ENCODE results near the gene DNAJC24. TPM values are rescaled to one million over a fixed set of nuclear protein-coding genes. Genes with fewer than 3 reads are reported as not detected.
"Not testable (repeated sequence)": the region's sequence is repeated elsewhere in the genome, so short reads cannot be mapped to it uniquely, and the experiment has no call there.

Gene DNAJC24, protein sequence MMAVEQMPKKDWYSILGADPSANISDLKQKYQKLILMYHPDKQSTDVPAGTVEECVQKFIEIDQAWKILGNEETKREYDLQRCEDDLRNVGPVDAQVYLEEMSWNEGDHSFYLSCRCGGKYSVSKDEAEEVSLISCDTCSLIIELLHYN
- 17.1 and 17.5 TPM in 2 replicates for total RNA-seq

- intact Hi-C loops (cut with micrococcal nuclease) = loop anchor here (1.0 to 10.0 kb wide), 11 partner anchors 8 to 1885 kb away; partner anchors contain the start of genes ARL14EP, EIF3M, ELP4 and HIPK3
Observed at GRCh38 chr11:31369348-31370329, at the start of gene DNAJC24, which contains the start of gene DCDC1. TSS of gene DNAJC24 (plus strand) at chr11:31369860. CDS start at chr11:31370749, 889 bp downstream. TSS of gene DCDC1 (minus strand) at chr11:31369739. CDS start at chr11:31328280, 41,459 bp downstream.

DNA sequence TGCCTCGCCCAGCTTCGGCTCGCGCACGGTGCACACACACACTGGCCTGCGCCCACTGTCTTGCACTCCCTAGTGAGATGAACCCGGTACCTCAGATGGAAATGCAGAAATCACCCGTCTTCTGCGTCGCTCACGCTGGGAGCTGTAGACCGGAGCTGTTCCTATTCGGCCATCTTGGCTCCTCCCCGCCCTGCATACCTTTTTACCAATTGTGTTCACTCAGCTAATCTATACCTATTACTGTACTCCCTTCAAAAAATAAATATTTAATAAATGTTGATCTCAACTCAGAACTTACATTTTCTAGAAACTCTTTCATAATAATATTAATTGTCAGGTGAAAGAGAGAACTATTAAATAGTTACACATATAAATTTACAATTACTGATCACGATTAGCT lies 48.2 kb upstream of the DNAJC24 start:
- intact Hi-C loops (cut with micrococcal nuclease) = not testable (repeated sequence)

GRCh38 chr11:31323145-31323544 lies 46.5 kb upstream of the DNAJC24 start:
- intact Hi-C loops (cut with micrococcal nuclease) = no loop called here

DNA sequence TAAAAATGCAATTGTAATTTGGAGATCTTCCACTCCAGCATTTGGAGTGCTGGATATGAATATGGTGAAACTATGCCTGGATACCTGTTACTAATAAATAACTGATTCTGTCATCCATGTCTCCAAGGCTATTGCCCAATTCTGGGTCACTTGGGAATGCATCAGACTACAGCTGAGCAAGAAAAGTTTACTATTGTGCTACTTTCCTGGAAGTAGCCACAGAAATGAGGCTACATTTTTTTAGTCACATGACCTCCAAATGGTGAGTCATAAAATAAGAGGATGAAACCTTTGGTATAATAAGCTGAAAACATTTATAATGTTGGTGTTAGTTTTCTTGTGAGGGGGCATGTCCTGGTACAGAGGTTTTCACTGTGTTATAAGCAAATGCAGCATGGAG lies 44.5 kb upstream of the DNAJC24 start:
- intact Hi-C loops (cut with micrococcal nuclease) = no loop called here

DNA sequence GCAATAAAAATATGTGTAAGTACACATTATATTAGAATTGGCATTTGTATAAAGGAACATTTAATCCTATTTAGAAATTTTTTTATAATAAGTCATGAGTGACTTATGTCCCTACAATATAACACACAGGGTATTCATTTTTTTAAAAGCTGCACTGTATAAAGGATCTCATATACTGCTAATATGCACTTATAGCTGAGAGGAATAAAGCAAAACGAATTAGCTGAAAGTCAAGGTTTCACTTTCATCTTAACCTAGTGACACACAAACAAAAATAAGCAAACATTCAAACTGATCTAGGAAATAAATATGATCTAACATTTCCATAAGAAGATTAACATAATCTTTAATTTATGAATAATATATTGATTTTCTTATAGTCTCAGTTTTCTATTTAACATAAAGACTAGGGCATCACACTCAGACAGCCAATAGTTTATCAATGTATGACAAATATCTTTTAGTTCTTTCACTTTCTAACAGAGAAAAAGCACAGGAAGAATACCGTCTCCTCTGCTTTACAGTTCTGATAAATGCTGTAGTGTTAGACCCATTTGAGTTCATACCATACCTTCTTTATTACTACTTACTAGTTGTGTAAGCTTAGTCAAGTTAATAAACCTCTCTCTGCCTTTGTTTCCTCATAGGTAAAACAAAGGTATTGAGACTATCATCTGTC lies 43.1 kb upstream of the DNAJC24 start:
- intact Hi-C loops (cut with micrococcal nuclease) = loop anchor here (1.0 kb wide), 2 partner anchors 43 to 623 kb away; partner anchors contain the start of genes DCDC1 and DNAJC24

- intact Hi-C loops (cut with micrococcal nuclease) = no loop called here
Observed at GRCh38 chr11:31327417-31327816, 42.2 kb upstream of the DNAJC24 start.

DNA sequence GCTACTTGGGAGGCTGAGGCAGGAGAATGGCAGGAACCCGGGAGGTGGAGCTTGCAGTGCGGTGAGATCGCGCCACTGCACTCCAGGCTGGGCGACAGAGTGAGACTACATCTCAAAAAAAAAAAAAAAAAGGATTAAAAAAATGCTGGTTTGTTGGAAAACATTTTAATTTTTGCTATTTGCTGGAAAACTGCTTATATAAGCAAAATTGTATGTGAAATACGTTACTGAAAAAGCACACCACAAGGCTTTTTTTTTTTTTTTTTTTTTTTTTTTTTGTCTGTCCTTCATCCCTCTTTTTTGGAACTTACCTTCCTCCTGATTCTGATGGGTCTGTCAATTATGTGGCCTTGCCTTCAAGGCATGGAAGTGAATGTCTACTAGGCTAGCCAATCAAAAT lies 41.0 kb upstream of the DNAJC24 start:
- intact Hi-C loops (cut with micrococcal nuclease) = no loop called here

DNA sequence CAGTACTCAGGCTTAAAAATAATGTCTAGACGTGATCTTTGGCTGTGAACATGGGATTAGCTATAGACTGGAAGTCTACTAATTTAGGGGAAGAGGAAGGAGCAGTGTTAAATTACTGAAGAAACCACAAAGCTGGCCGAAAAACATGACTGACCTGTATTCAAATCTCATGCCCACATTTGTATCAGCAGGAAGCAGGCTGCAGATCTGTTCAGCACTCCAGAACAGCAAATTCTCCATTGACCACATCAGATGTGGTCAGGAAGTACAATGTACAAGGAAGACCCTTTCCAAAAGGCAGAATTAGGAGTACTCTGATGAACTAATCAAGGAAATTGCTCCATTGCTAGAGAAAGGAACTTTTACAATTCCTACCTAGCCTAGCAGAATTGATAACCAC lies 31.9 kb upstream of the DNAJC24 start:
- intact Hi-C loops (cut with micrococcal nuclease) = no loop called here

- intact Hi-C loops (cut with micrococcal nuclease) = loop anchor here (1.0 kb wide), 2 partner anchors 28 to 616 kb away; partner anchors contain the start of genes DCDC1 and DNAJC24
Observed at GRCh38 chr11:31340903-31341572, 28.6 kb upstream of the DNAJC24 start.

DNA sequence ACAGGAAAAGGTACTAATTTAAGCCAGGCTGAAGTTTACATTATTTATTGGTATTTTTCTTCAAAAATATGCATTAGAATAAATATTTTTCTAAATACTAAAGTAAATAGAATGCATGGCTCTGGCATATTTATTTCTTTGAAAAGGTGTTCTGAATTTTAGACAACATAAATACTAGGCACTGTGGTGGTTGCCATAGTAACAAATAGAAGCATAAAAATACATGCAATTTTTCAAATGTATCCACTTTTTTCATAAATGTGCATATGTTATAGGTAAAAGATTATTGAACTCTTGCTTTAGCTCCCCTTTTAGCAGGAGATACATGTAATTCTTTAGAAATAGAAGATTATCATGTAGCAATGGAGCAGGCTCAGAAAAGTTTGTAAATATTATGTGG lies 18.5 kb upstream of the DNAJC24 start:
- intact Hi-C loops (cut with micrococcal nuclease) = no loop called here

DNA sequence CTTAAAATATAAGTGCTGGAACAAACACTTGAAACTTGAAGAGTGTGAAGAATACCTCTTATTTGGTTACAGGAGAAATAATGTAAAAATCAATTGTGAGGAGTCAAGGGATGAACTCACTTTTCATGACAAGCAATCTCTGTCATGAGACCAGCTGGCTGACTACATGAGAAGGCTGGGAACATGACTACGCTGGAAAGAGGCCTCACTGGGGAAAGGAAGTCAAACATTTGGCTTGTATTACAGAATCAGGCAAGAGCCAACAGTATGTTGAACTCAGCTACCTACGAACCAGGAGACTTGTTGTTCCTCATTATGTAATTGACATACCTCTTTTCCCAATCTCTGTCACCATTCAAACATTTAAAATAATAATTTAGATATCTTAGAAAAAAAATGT lies 14.5 kb upstream of the DNAJC24 start:
- intact Hi-C loops (cut with micrococcal nuclease) = no loop called here

DNA sequence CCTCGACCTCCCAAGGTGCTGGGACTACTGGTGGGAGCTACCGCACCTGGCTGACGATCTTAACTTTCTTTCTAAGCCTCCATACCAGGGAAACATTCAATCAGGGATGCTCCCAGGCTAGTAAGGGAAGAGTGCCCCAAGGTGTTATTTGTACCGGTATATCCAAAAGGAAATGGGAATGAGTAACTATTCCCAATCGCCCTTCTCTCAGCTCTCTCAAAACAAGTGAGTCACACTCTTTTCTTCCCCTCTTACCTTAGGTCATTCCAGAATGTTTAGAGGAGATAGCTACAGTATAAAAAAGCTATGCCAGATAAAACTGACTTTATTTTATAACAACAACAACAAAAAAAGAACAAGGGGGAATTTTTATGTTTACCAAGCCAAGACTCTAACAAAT lies 13.8 kb upstream of the DNAJC24 start:
- intact Hi-C loops (cut with micrococcal nuclease) = no loop called here

GRCh38 chr11:31361743-31362142 lies 7.9 kb upstream of the DNAJC24 start:
- intact Hi-C loops (cut with micrococcal nuclease) = loop anchor here (10.0 kb wide), 1 partner anchor 1893 kb away; the partner anchor contains the start of gene HIPK3

DNA sequence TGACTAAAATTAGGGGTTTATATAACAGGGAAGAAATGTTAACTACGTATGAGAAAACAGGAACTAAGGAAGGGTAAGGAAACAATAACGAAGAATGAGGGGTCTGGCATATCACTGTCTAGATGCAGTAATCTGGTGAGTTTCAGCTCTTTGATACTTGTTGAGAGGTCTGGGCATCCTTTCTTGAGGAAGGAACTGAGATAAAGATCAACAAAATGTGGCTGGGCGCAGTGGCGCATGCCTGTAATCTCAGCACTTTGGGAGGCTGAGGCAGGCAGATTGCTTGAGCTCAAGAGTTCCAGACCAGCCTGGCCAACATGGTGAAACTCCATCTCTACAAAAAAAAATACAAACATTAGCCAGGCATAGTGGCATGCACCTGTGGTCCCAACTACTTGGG lies 2.9 kb upstream of the DNAJC24 start:
- intact Hi-C loops (cut with micrococcal nuclease) = loop anchor here (10.0 kb wide), 1 partner anchor 1888 kb away; the partner anchor contains the start of gene HIPK3

DNA sequence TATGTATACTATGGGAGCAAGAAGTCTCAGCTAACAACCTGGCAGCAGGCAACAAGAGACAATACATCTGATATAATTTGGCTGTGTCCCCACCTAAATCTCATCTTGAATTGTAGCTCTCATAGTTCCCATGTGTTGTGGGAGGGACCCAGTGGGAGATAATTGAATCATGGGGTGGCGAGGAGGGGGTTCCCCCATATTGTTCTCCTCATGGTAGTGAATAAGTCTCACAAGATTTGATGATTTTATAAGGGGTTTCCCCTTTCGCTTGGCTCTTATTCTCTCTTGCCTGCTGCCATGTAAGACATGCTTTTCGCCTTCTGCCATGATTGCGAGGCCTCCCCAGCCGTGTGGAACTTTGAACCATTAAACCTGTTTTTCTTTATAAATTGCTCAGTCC lies 6.2 kb downstream of the DNAJC24 start:
- intact Hi-C loops (cut with micrococcal nuclease) = no loop called here

GRCh38 chr11:31383116-31383515 lies 13.5 kb downstream of the DNAJC24 start:
- intact Hi-C loops (cut with micrococcal nuclease) = no loop called here

DNA sequence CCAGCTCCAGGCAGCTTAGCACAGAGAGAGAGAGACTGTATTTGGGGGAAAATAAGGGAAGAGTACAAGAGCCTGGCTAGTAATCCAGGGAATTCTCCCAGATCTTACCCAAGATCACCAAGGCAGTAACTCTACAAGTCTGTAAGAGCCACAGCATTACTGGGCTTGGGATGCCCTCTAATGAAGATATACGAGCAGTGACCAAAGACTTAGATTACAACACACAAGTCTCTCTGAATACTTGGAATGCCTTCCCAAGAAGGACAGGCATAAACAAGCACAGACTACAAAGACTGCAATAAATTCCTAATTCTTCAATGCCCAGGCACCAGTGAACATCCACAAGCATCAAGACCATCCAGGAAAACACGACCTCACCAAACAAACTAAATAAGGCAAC lies 17.7 kb downstream of the DNAJC24 start:
- intact Hi-C loops (cut with micrococcal nuclease) = no loop called here

DNA sequence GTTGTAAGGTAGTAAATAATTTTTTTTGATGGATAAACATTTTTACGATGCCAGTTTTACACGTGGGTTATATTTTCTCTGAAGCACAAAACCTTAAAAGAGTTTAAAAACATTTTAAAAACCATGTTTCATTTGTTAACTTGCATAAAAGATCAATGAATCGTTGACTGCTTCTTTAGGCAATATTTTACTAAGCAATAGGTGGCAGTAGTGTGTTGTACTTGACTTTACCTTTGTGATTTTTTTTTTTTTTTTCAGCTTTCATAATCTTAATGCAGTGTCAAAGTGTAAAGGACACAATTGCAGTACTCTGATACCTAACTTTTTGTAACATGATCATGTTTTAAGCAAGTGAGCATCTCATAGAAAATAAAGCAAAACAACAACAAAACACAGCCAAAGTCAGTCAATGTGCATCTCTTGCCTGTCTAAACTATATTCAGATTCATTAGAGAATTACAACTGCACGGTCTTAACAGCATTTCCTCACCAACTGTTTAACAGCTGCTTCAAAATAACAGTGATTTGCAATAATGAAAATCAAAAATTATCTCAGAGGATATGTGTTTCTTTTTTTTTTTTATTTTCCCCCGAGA lies 27.7 kb downstream of the DNAJC24 start:
- intact Hi-C loops (cut with micrococcal nuclease) = loop anchor here (1.0 to 5.0 kb wide), 5 partner anchors 410 to 779 kb away; no protein-coding TSS in a partner anchor

DNA sequence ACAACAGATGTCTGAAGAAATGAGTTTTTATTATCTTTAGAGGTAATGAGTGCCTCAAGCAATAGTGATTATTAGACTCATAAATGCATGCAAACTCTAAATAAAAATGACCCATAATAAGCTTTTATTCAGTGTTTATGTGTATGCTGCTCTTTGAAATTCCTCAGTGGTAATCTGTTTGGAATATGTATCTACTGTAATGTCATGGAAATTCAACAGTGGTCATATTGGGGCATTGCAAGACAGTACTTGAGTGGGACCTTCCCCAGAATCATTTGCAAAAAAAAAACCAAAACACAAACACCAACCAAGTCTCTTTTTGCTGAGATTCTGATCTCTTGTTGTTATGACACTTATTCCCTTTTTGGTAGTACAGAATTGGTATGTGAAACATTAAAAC lies 35.0 kb downstream of the DNAJC24 start:
- intact Hi-C loops (cut with micrococcal nuclease) = no loop called here

- intact Hi-C loops (cut with micrococcal nuclease) = no loop called here
Observed at GRCh38 chr11:31408201-31408600, 38.5 kb downstream of the DNAJC24 start.
